ENCODE measurements around the gene ST7.

The ST7 gene

DNA sequence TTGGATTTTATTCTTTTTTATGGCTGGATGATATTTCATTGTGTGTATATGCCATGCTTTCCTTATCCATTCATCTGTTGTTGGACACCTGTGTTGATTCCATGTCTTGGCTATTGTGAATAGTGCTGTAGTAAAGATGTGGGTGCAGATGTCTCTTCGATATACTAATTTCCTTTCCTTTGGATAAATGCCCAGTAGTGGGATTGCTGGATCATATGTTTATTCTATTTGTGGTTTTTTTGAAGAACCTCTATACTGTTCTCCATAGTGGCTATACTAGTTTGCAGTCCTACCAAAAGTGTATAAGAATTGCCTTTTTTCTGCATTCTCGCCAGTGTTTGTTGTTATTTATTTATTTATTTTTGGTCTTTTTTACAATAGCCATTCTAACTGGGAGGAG is 209.8 kb downstream of the ST7 start:
- H3K4me1 ChIP-seq, result peaks cover 0 to 43% (median 10%) of the 10 kb centered on the region in 4 donors
- intact Hi-C loops (cut with DNase I; ENCODE audit: low total_unique reads), result no loop called here
- no peaks in the 10 kb centered on the region for H3K9me3 ChIP-seq
- H3K27me3 ChIP-seq, result no peaks in the 10 kb centered on the region
- no peaks in the 10 kb centered on the region for H3K36me3 ChIP-seq
- H3K4me3 ChIP-seq, result no peak overlapping the region
- DNase-seq, result no peak
- TF ChIP-seq, protein P1, sequence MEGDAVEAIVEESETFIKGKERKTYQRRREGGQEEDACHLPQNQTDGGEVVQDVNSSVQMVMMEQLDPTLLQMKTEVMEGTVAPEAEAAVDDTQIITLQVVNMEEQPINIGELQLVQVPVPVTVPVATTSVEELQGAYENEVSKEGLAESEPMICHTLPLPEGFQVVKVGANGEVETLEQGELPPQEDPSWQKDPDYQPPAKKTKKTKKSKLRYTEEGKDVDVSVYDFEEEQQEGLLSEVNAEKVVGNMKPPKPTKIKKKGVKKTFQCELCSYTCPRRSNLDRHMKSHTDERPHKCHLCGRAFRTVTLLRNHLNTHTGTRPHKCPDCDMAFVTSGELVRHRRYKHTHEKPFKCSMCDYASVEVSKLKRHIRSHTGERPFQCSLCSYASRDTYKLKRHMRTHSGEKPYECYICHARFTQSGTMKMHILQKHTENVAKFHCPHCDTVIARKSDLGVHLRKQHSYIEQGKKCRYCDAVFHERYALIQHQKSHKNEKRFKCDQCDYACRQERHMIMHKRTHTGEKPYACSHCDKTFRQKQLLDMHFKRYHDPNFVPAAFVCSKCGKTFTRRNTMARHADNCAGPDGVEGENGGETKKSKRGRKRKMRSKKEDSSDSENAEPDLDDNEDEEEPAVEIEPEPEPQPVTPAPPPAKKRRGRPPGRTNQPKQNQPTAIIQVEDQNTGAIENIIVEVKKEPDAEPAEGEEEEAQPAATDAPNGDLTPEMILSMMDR (IDR thresholded peaks at IDR 0.05), result no peak
- no peak overlapping the region for H3K27ac ChIP-seq

DNA sequence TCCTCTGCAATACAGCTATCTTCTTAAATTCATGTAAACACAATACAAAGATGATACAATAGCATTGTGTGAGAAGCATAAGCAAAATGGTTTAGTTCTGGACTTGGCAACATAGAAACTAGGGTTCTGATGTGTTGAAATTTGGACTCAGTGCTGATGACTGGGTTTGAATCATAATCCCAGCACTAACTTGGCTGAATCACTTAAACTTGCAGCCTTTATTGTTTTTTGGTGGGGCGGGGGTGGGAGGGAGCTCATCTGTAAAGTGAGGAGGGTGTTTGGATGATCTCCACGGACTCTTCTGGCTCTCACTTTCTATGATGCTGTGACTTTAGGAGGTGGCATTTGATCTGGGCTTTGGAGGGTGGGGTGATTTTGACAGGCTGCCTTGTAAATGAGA is 211.3 kb downstream of the ST7 start:
- Histone ChIP-seq H3K4me1 (peaks cover 0 to 29% (median 4%) of the 10 kb centered on the region in 4 donors), H3K9me3 (no peaks in the 10 kb centered on the region), H3K27ac (peak overlapping the region in 1 of 2 donors; percentile 18), H3K36me3 (no peaks in the 10 kb centered on the region), H3K4me3 (no peak overlapping the region), H3K27me3 (no peaks in the 10 kb centered on the region)
- intact Hi-C loops (cut with DNase I; ENCODE audit: low total_unique reads), result no loop called here
- DNase-seq, result no peak
- TF ChIP-seq, protein P1 (IDR thresholded peaks at IDR 0.05), result no peak

DNA sequence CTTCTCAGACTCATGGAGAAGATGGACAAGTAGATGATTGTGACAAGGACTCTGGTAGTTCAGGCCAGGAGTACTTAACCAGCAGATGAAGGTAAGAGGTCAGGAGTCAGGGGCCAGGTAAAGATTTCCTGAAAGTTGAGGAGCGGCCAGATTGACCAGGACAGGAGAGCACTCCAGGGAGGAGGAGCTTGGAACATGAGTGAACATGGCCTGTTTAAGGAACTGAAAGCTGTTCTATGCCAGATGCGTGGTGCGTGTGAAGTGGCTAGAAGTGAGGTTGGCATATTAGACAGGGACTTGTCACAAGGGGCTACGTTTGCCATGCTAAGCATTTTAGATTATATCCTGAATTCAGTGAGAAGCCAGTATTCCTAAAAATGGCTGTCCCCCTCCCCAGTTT is 212.4 kb downstream of the ST7 start:
- H3K27me3 ChIP-seq, result no peaks in the 10 kb centered on the region
- intact Hi-C loops (cut with DNase I; ENCODE audit: low total_unique reads), result no loop called here
- peak in 1 of 2 donors; percentile 33 for DNase-seq
- no peak overlapping the region for H3K27ac ChIP-seq
- no peaks in the 10 kb centered on the region for H3K36me3 ChIP-seq
- peaks cover 0 to 37% (median 4%) of the 10 kb centered on the region in 4 donors for H3K4me1 ChIP-seq
- no peaks in the 10 kb centered on the region for H3K9me3 ChIP-seq
- H3K4me3 ChIP-seq, result no peak overlapping the region
- TF ChIP-seq, protein P1 (IDR thresholded peaks at IDR 0.05), result no peak

DNA sequence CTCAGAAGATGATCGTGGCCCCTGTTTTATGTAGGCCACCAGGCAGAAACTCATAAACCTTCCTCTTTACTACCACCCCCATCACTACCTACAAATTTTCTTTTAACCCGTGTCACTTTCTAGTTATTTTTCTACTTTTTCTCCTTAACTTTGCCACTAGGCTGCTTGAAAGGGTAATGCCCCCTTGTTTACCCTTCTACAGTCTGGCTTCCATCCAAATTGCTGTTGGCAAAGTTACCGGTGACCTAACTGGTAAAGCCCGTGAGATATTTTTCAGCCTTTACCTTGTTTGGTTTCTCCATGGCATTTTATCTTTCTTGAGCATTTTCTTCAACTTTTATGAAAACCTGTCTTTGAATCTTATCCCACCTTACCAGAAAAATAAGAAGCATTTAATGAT is 216.6 kb downstream of the ST7 start:
- intact Hi-C loops (cut with DNase I; ENCODE audit: low total_unique reads), result no loop called here
- Histone ChIP-seq H3K4me3 (no peak overlapping the region), H3K36me3 (peaks cover 0 to 19% (median 5%) of the 10 kb centered on the region in 3 donors), H3K27me3 (no peaks in the 10 kb centered on the region), H3K27ac (peak overlapping the region; percentile 39 to 62), H3K4me1 (peaks cover 0 to 44% (median 0%) of the 10 kb centered on the region in 4 donors), H3K9me3 (no peaks in the 10 kb centered on the region)
- no peak for DNase-seq
- TF ChIP-seq, protein P1 (IDR thresholded peaks at IDR 0.05), result no peak

DNA sequence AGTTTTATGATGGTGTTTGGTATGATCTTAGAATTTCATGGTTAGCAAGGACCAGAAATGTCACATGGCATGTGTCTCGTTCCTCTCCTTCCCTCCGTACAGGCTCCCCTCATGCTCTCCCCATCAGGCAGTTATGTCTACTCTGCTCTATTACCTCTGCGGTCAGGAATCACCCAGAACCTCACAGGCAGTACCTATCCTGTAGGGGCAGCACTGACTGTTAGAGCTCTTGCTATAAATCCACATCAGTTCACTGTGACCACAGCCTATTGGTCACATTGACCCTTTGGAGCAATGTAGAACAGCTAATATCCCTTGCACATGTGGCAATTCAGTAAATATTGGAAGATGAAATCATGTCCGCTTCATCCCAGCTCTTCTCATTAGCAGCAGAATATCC is 217.8 kb downstream of the ST7 start:
- Histone ChIP-seq H3K9me3 (no peaks in the 10 kb centered on the region), H3K4me1 (peaks cover 0 to 41% (median 0%) of the 10 kb centered on the region in 4 donors), H3K27ac (peak overlapping the region in 1 of 2 donors; percentile 62), H3K4me3 (no peak overlapping the region), H3K36me3 (peaks cover 0 to 19% (median 5%) of the 10 kb centered on the region in 3 donors), H3K27me3 (no peaks in the 10 kb centered on the region)
- no peak for DNase-seq
- TF ChIP-seq, protein P1 (IDR thresholded peaks at IDR 0.05), result no peak
- intact Hi-C loops (cut with DNase I; ENCODE audit: low total_unique reads), result no loop called here

DNA sequence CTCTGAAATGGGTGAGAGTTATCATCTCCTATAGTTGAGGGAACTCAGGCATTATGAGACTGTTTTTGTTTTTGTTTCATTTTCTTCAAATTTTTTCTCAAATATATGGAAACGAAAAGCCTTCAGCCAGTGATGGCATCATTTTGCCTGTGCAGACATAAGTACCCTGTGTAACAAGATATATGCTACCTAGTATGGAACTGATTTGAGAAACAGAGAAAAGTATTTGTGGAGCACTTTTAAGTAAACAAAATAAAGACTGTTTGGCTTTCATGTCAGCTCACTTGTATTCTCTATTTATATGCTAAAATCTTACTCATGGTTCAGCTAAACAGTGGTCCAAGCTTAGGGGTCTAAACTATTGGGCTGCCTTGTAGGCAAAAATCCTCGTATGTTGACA is 219.0 kb downstream of the ST7 start:
- Histone ChIP-seq H3K4me1 (peaks cover 0 to 41% (median 0%) of the 10 kb centered on the region in 4 donors), H3K27ac (peak overlapping the region in 1 of 2 donors; percentile 8), H3K4me3 (no peak overlapping the region), H3K9me3 (no peaks in the 10 kb centered on the region), H3K36me3 (peaks cover 0 to 23% (median 5%) of the 10 kb centered on the region in 3 donors), H3K27me3 (no peaks in the 10 kb centered on the region)
- intact Hi-C loops (cut with DNase I; ENCODE audit: low total_unique reads), result no loop called here
- TF ChIP-seq, protein P1 (IDR thresholded peaks at IDR 0.05), result no peak
- DNase-seq, result no peak

Measured in tibial artery (tissue), 4 donors.